Lung (tissue), 12 donors: ENCODE measurements around the gene POGZ. TPM values are rescaled to one million over a fixed set of nuclear protein-coding genes. Genes with fewer than 3 reads are reported as not detected.
"Not testable (repeated sequence)": the region's sequence is repeated elsewhere in the genome, so short reads cannot be mapped to it uniquely, and the experiment has no call there.

Source experiments
- ATAC-seq: fragments of 200-7000 bp; cut with Tn5 transposase; one replicate; pipeline ENCODE4 v1.9.1; 2020; ENCODE audit warnings: moderate number of reproducible peaks; ENCODE audit not compliant: insufficient read depth, low FRiP score
- DNase-seq, 3 donors: peaks; one replicate each; pipeline ENCODE4 v3.0.0-alpha.2; 2013 to 2017
- H3K27ac ChIP-seq, 2 donors: one replicate each; pipeline ENCODE4 v1.5.1; 2013; ENCODE audit warnings: mild to moderate bottlenecking in 2 of 2, moderate library complexity in 2 of 2, control low read depth in 1 of 2, inconsistent platforms in 1 of 2, low read depth in 1 of 2, low read length in 1 of 2
- H3K27me3 ChIP-seq, 3 donors: one replicate each; pipeline ENCODE4 v1.5.1; 2013; ENCODE audit warnings: low read length in 2 of 3; ENCODE audit not compliant: control insufficient read depth in 3 of 3, insufficient read depth in 3 of 3
- H3K36me3 ChIP-seq, 4 donors: one replicate each; pipeline ENCODE4 v1.5.1; 2013; ENCODE audit warnings: low read length in 4 of 4, mild to moderate bottlenecking in 1 of 4, moderate library complexity in 1 of 4; ENCODE audit not compliant: control insufficient read depth in 4 of 4, insufficient read depth in 4 of 4
- H3K4me1 ChIP-seq, 5 donors: one replicate each; pipeline ENCODE4 v1.5.1; 2013; ENCODE audit warnings: low read length in 5 of 5, mild to moderate bottlenecking in 2 of 5, moderate library complexity in 1 of 5; ENCODE audit not compliant: control insufficient read depth in 5 of 5, insufficient read depth in 5 of 5
- H3K4me3 ChIP-seq: one replicate; pipeline ENCODE4 v1.5.1; 2013; ENCODE audit warnings: mild to moderate bottlenecking, control low read depth, moderate library complexity
- H3K9ac ChIP-seq, 2 donors: one replicate each; pipeline ENCODE4 v1.5.1; 2013; ENCODE audit warnings: low read length in 2 of 2, control low read depth in 1 of 2; ENCODE audit not compliant: insufficient read depth in 1 of 2
- H3K9me3 ChIP-seq, 4 donors: one replicate each; pipeline ENCODE4 v1.5.1; 2013; ENCODE audit warnings: low read length in 3 of 4, mild to moderate bottlenecking in 1 of 4, moderate library complexity in 1 of 4; ENCODE audit not compliant: control insufficient read depth in 4 of 4, insufficient read depth in 3 of 4
- CTCF ChIP-seq: IDR thresholded peaks from 2 replicates; pipeline ENCODE4 v1.5.1; 2012; ENCODE audit warnings: mild to moderate bottlenecking; ENCODE audit errors: control extremely low read depth, extremely low read depth
- WGBS, 2 donors: extraction: QIAGEN DNeasy Blood & Tissue Kit; methylation state at CpG; one replicate each; pipeline ENCODE4 v1.1.7; 2013; 5-methylcytosine and 5-hydroxymethylcytosine counted together
- polyA plus RNA-seq, 2 donors: library from polyadenylated mRNA; stranded (reverse); fragments of 200-250 nt; gene quantifications; one replicate each; pipeline ENCODE4 v1.2.1, GENCODE V29; 2013
- total RNA-seq, 2 donors: library from RNA; depleted of rRNA in 1 of 2; stranded (reverse); fragments of >200 nt in 1 of 2; gene quantifications; one replicate each; pipeline ENCODE4 v1.2.1, GENCODE V29; 2014 to 2021
- donor health status: control.
- donor health status: control.
- donor health status: Bipolar disorder and iron deficiency.
- donor health status: healthy.
- donor health status: DM: yes; HTN: yes; CAD: no.

Gene POGZ
- total and polyA plus RNA-seq, 4 donors = 12.6 to 131 (median 41.6) TPM

GRCh38 chr1:151393583-151393982 lies 65.7 kb downstream of the POGZ start:
- H3K36me3 ChIP-seq = no peaks in the 10 kb centered on the region
- H3K9me3 ChIP-seq = no peaks in the 10 kb centered on the region
- ATAC-seq (no peak), DNase-seq (no peak)
- no peak for TF ChIP-seq CTCF
- H3K4me3 ChIP-seq = no peak overlapping the region
- no peak overlapping the region for H3K9ac ChIP-seq
- H3K27me3 ChIP-seq = no peaks in the 10 kb centered on the region
- H3K4me1 ChIP-seq = no peaks in the 10 kb centered on the region
- H3K27ac ChIP-seq = no peak overlapping the region

GRCh38 chr1:151391079-151391563 lies 68.2 kb downstream of the POGZ start:
- Histone ChIP-seq H3K27ac (no peak overlapping the region), H3K9ac (no peak overlapping the region), H3K4me1 (no peaks in the 10 kb centered on the region), H3K9me3 (no peaks in the 10 kb centered on the region), H3K36me3 (no peaks in the 10 kb centered on the region), H3K4me3 (no peak overlapping the region), H3K27me3 (no peaks in the 10 kb centered on the region)
- 84 to 94% methylated on average over 3 of the region's 3 CpGs for WGBS, 2 donors
- no peak for TF ChIP-seq CTCF
- DNase-seq = no peak
- no peak for ATAC-seq

GRCh38 chr1:151390221-151391078 lies 68.8 kb downstream of the POGZ start:
- 92 to 96% methylated on average over 22 of the region's 22 CpGs for WGBS, 2 donors
- DNase-seq = not testable (repeated sequence)

GRCh38 chr1:151386002-151386401 lies 73.3 kb downstream of the POGZ start:
- H3K27me3 ChIP-seq = no peaks in the 10 kb centered on the region
- 83 to 92% methylated on average over 2 of the region's 2 CpGs for WGBS, 2 donors

More at GRCh38 chr1:151390221-151391078, 68.8 kb downstream of the POGZ start:
- ATAC-seq, H3K27ac ChIP-seq, H3K4me3 ChIP-seq, H3K36me3 ChIP-seq, H3K4me1 ChIP-seq, H3K27me3 ChIP-seq, H3K9ac ChIP-seq, H3K9me3 ChIP-seq: not testable (repeated sequence)

More at GRCh38 chr1:151386002-151386401, 73.3 kb downstream of the POGZ start:
- Histone ChIP-seq H3K36me3 (no peaks in the 10 kb centered on the region), H3K9me3 (no peaks in the 10 kb centered on the region), H3K4me1 (no peaks in the 10 kb centered on the region), H3K27ac (no peak overlapping the region), H3K4me3 (no peak overlapping the region), H3K9ac (no peak overlapping the region)
- no peak for TF ChIP-seq CTCF
- ATAC-seq (no peak), DNase-seq (no peak)
